ENCODE data around the gene ZSWIM3. TPM values are rescaled to one million over a fixed set of nuclear protein-coding genes. Genes with fewer than 3 reads are reported as not detected.

ZSWIM3 gene
- total and polyA plus RNA-seq, 2 of the 13 experiments (the other 11 are each of a cell fraction or from before 2014, with no cell fraction given), result 5.2 to 5.8 TPM

DNA sequence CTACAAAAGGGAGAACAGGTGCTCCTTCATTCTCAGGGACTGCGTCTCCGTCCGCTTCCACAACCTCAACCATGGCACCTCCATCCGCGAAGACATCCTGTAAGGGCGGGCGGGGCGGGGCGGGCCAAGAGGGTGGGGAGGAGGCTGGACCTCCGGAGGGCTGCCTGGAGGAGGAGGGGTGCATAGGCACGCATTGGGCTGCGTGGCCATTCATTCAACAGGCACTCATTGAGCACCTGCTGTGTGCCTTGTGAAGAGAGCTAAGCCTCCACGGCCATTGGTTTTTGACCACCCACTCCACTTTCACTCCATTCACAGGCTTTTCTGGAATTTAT is 435 bp downstream of the ZSWIM3 start:
- H3K4me3 ChIP-seq (replicated peaks in 1 of 3; ENCODE audit: insufficient read depth in 1 of 3, low read depth in 2 of 3, low read length in 3 of 3), result peak overlapping the region; percentile 78 to 91 (median 83)
- no peak overlapping the region for H2AFZ ChIP-seq (ENCODE audit: low read length)
- peaks cover 4% of the 10 kb centered on the region for H3K79me2 ChIP-seq (ENCODE audit: insufficient read depth, low read length)
- H3K4me1 ChIP-seq (ENCODE audit: insufficient read depth, low read length), result peaks cover 59% of the 10 kb centered on the region
- no peaks in the 10 kb centered on the region for H3K36me3 ChIP-seq (replicated peaks in 1 of 2; ENCODE audit: control insufficient read depth in 1 of 2, insufficient read depth in 2 of 2, low read length in 2 of 2)
- FAIRE-seq (no peak), DNase-seq (ENCODE audit: low spot score) (no peak), ATAC-seq (no peak)
- H4K20me1 ChIP-seq (ENCODE audit: insufficient read depth, low read length), result no peaks in the 10 kb centered on the region
- peak overlapping the region; percentile 87 for H3K4me2 ChIP-seq (ENCODE audit: low read depth, low read length)
- H3K27me3 ChIP-seq (ENCODE audit: control insufficient read depth in 1 of 2, insufficient read depth in 2 of 2, low read length in 2 of 2), result no peaks in the 10 kb centered on the region; a peak in 1 of 5 replicates
- ChIA-PET POLR2A (interaction anchor here (0.5 to 7.6 kb wide), 12 partner anchors 11 to 85 kb away, joined by 3 to 85 read pairs (median 5); partner anchors contain the start of genes CTSA, NEURL2, PCIF1 and SNX21), CTCF (ENCODE audit: low intra/inter-chr PET ratio, low total read pairs) (no interaction called here)
- in situ Hi-C loops (cut with HindIII; ENCODE audit: extremely low pct_ligation_motif_present, low pct_unique_long_range_greater_than_20kb), result no loop called here
- BruUV-seq (replicated peaks), result no TSS peak
- H3K9me3 ChIP-seq (ENCODE audit: low read length), result no peaks in the 10 kb centered on the region
- H3K27ac ChIP-seq (ENCODE audit: extremely low read length, insufficient read depth, low read length), result peak overlapping the region; percentile 43
- WGBS (ENCODE audit: low lambda C conversion rate), result 47% methylated on average over 13 of the region's 13 CpGs
- H3K9ac ChIP-seq (ENCODE audit: insufficient read depth, low read depth, low read length), result peak overlapping the region; percentile 80
- intact Hi-C loops (cut with micrococcal nuclease; ENCODE audit: unreplicated experiment), result loop anchor here (2.0 kb wide), 2 partner anchors 33 to 77 kb away; partner anchors contain the start of genes CTSA, NEURL2 and PCIF1
- TF ChIP-seq ZNF891 (CRISPR knock-in tag; IDR thresholded peaks at IDR 0.05) (no peak), ZNF296 (CRISPR knock-in tag; conservative IDR thresholded peaks at IDR 0.05) (0 out of 2 replicates have a peak, but pooled peaks have one; percentile 21), ZNF558 (CRISPR knock-in tag; IDR thresholded peaks at IDR 0.05; ENCODE audit: borderline replicate concordance) (0 out of 2 replicates have a peak, but pooled peaks have one; percentile 4), RELA (CRISPR knock-in tag; IDR thresholded peaks at IDR 0.05) (no peak), ZMYM3 (CRISPR knock-in tag; IDR thresholded peaks at IDR 0.05) (peak; percentile 27; the same call in 1 of the 2 replicates), ZNF773 (CRISPR knock-in tag; IDR thresholded peaks at IDR 0.05; ENCODE audit: borderline replicate concordance) (peak; percentile 15; the same call in 1 of the 2 replicates), ZKSCAN8 (CRISPR knock-in tag; IDR thresholded peaks at IDR 0.05; ENCODE audit: borderline replicate concordance) (peak; percentile 84; the same call in 1 of the 2 replicates), HNRNPL (IDR thresholded peaks at IDR 0.05; ENCODE audit: low read depth, low read length) (no peak), SRF (IDR thresholded peaks at IDR 0.05; ENCODE audit: low read depth, low read length) (no peak), ZBTB38 (CRISPR knock-in tag; IDR thresholded peaks at IDR 0.05) (peak; percentile 30; the same call in 1 of the 2 replicates), HNF4A (CRISPR knock-in tag; IDR thresholded peaks at IDR 0.05) (no peak), ZNF704 (CRISPR knock-in tag; IDR thresholded peaks at IDR 0.05; ENCODE audit: borderline replicate concordance) (no peak), SP5 (CRISPR knock-in tag; IDR thresholded peaks at IDR 0.05; ENCODE audit: borderline replicate concordance, low read depth) (no peak), SCMH1 (CRISPR knock-in tag; IDR thresholded peaks at IDR 0.05; ENCODE audit: borderline replicate concordance) (no peak), HOXA7 (CRISPR knock-in tag; IDR thresholded peaks at IDR 0.05) (no peak), THRA (CRISPR knock-in tag; IDR thresholded peaks at IDR 0.05; ENCODE audit: borderline replicate concordance) (no peak)
- TF ChIP-seq, protein P1, sequence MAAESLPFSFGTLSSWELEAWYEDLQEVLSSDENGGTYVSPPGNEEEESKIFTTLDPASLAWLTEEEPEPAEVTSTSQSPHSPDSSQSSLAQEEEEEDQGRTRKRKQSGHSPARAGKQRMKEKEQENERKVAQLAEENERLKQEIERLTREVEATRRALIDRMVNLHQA (CRISPR knock-in tag; IDR thresholded peaks at IDR 0.05), result no peak
- TF ChIP-seq, protein P2, sequence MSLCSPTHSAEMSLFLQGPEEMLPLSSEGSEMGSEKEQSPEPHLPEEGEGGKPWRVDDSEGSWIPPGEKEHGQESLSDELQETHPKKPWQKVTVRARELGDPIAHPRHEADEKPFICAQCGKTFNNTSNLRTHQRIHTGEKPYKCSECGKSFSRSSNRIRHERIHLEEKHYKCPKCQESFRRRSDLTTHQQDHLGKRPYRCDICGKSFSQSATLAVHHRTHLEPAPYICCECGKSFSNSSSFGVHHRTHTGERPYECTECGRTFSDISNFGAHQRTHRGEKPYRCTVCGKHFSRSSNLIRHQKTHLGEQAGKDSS (CRISPR knock-in tag; IDR thresholded peaks at IDR 0.05; ENCODE audit: borderline replicate concordance, low read depth), result 0 out of 2 replicates have a peak, but pooled peaks have one; percentile 5
- TF ChIP-seq, protein P3, sequence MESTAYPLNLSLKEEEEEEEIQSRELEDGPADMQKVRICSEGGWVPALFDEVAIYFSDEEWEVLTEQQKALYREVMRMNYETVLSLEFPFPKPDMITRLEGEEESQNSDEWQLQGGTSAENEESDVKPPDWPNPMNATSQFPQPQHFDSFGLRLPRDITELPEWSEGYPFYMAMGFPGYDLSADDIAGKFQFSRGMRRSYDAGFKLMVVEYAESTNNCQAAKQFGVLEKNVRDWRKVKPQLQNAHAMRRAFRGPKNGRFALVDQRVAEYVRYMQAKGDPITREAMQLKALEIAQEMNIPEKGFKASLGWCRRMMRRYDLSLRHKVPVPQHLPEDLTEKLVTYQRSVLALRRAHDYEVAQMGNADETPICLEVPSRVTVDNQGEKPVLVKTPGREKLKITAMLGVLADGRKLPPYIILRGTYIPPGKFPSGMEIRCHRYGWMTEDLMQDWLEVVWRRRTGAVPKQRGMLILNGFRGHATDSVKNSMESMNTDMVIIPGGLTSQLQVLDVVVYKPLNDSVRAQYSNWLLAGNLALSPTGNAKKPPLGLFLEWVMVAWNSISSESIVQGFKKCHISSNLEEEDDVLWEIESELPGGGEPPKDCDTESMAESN (CRISPR knock-in tag; conservative IDR thresholded peaks at IDR 0.05), result 0 out of 2 replicates have a peak, but pooled peaks have one; percentile 7

Measured in HepG2 (cell line).